Gastroesophageal sphincter (tissue), 3 donors: ENCODE results near the gene POTEM.
"Not testable (repeated sequence)": the region's sequence is repeated elsewhere in the genome, so short reads cannot be mapped to it uniquely, and the experiment has no call there.

ENCODE experiments used
- CTCF ChIP-seq, 4 experiments: fragments of 200-600 bp in 2 of 4; fragments of 450-650 bp in 2 of 4; sonication (generic) in 1 of 4; IDR thresholded peaks; one replicate each; pipeline ENCODE4 v1.5.1; 2017 to 2019; ENCODE audit warnings: antibody characterized with exemption in 4 of 4, mild to moderate bottlenecking in 2 of 4, moderate library complexity in 2 of 4
- EP300 ChIP-seq: sonication (generic); formaldehyde crosslinking; IDR thresholded peaks from one replicate; pipeline ENCODE4 v1.6.1; 2017; ENCODE audit warnings: antibody characterized with exemption, mild to moderate bottlenecking
- POLR2A ChIP-seq, 2 donors: fragments of 450-650 bp; IDR thresholded peaks; one replicate each; pipeline ENCODE4 v1.6.1; 2017; ENCODE audit warnings: antibody characterized with exemption in 2 of 2, mild to moderate bottlenecking in 2 of 2, moderate library complexity in 1 of 2
- POLR2AphosphoS5 ChIP-seq: sonication (generic); formaldehyde crosslinking; IDR thresholded peaks from one replicate; pipeline ENCODE4 v1.6.1; 2017; ENCODE audit warnings: antibody characterized with exemption

- TF ChIP-seq CTCF (IDR thresholded peaks at IDR 0.05); POLR2A (IDR thresholded peaks at IDR 0.05); EP300; POLR2AphosphoS5: not testable (repeated sequence)
These were observed 17.3 kb upstream of the POTEM start for GRCh38 chr14:18949939-18950338.
